WTC11 (cell line): ENCODE measurements around the gene TTLL5. TPM values are rescaled to one million over a fixed set of nuclear protein-coding genes. Genes with fewer than 3 reads are reported as not detected.

Source experiments
- ATAC-seq: fragments of 200-7000 bp; cut with Tn5 transposase; 2 replicates; pipeline ENCODE4 v1.10.0; 2021; ENCODE audit warnings: mild to moderate bottlenecking, moderate library complexity
- CTCF ChIA-PET: fragments of 300-600 bp; sonication (Branson Sonifier 250); formaldehyde crosslinking; loops from one replicate; lab custom pipeline; 2021; ENCODE audit warnings: antibody characterized with exemption; lab: Charles Lee
- POLR2A ChIA-PET: fragments of 350-600 bp; sonication (Branson Sonifier 250); formaldehyde crosslinking; loops from one replicate; lab custom pipeline; 2021; ENCODE audit warnings: antibody characterized with exemption; lab: Charles Lee
- DNase-seq: peaks from one replicate; pipeline ENCODE4 v3.0.0; 2021; ENCODE audit warnings: low spot score
- H3K27ac Mint-ChIP-seq: 2 replicates; pipeline ENCODE4 v1.8.0; 2021; ENCODE audit warnings: mixed read lengths
- H3K27me3 Mint-ChIP-seq: 2 replicates; pipeline ENCODE4 v1.8.0; 2021; ENCODE audit warnings: low read depth, mild to moderate bottlenecking, moderate library complexity, mixed read lengths
- H3K36me3 Mint-ChIP-seq: 2 replicates; pipeline ENCODE4 v1.8.0; 2021; ENCODE audit warnings: mixed read lengths
- H3K4me1 Mint-ChIP-seq: 2 replicates; pipeline ENCODE4 v1.8.0; 2022; ENCODE audit warnings: mixed read lengths
- H3K4me3 Mint-ChIP-seq: 2 replicates; pipeline ENCODE4 v1.8.0; 2021; ENCODE audit warnings: mild to moderate bottlenecking, moderate library complexity, mixed read lengths
- H3K9me3 Mint-ChIP-seq: 2 replicates; pipeline ENCODE4 v1.8.0; 2021; ENCODE audit warnings: mixed read lengths
- CREM ChIP-seq: sonication (generic); formaldehyde crosslinking; IDR thresholded peaks from 2 replicates; pipeline ENCODE4 v1.8.1; 2022; ENCODE audit warnings: mild to moderate bottlenecking, missing genetic modification reagents, moderate library complexity
- ESRRA ChIP-seq: sonication (generic); formaldehyde crosslinking; IDR thresholded peaks from 2 replicates; pipeline ENCODE4 v1.8.1; 2022; ENCODE audit warnings: mild to moderate bottlenecking, missing genetic modification reagents, borderline replicate concordance
- FOXJ3 ChIP-seq: sonication (generic); formaldehyde crosslinking; IDR thresholded peaks from 2 replicates; pipeline ENCODE4 v1.9.0; 2021; ENCODE audit warnings: missing genetic modification reagents, mild to moderate bottlenecking, borderline replicate concordance
- IRF2 ChIP-seq: sonication (generic); formaldehyde crosslinking; IDR thresholded peaks from 2 replicates; pipeline ENCODE4 v1.8.0; 2022; ENCODE audit warnings: low read depth, missing genetic modification reagents, borderline replicate concordance
- JAZF1 ChIP-seq: fragments of 250-450 bp; sonication (Bioruptor Pico); IDR thresholded peaks from 2 replicates; pipeline ENCODE4 v1.9.0; 2021; ENCODE audit warnings: moderate library complexity, mild to moderate bottlenecking, inconsistent platforms
- KAT7 ChIP-seq: sonication (generic); formaldehyde crosslinking; IDR thresholded peaks from 2 replicates; pipeline ENCODE4 v1.8.1; 2023; ENCODE audit warnings: missing genetic modification reagents, mild to moderate bottlenecking, borderline replicate concordance
- MAX ChIP-seq: sonication (generic); formaldehyde crosslinking; IDR thresholded peaks from 2 replicates; pipeline ENCODE4 v1.8.0; 2022; ENCODE audit warnings: mild to moderate bottlenecking, missing genetic modification reagents
- NR1H2 ChIP-seq: sonication (generic); formaldehyde crosslinking; IDR thresholded peaks from 2 replicates; pipeline ENCODE4 v1.9.0; 2021; ENCODE audit warnings: mild to moderate bottlenecking, moderate library complexity, missing genetic modification reagents
- RELA ChIP-seq: sonication (generic); formaldehyde crosslinking; IDR thresholded peaks from 2 replicates; pipeline ENCODE4 v1.8.1; 2022; ENCODE audit warnings: missing genetic modification reagents, mild to moderate bottlenecking, borderline replicate concordance
- SP1 ChIP-seq: sonication (generic); formaldehyde crosslinking; conservative IDR thresholded peaks from 2 replicates; pipeline ENCODE4 v1.8.1; 2022; ENCODE audit warnings: missing genetic modification reagents
- TCF7 ChIP-seq: sonication (generic); formaldehyde crosslinking; IDR thresholded peaks from 2 replicates; pipeline ENCODE4 v1.8.0; 2022; ENCODE audit warnings: mild to moderate bottlenecking, low read depth, missing genetic modification reagents, moderate library complexity
- TEAD1 ChIP-seq: sonication (generic); formaldehyde crosslinking; IDR thresholded peaks from 2 replicates; pipeline ENCODE4 v1.8.0; 2022; ENCODE audit warnings: mild to moderate bottlenecking, missing genetic modification reagents
- TEAD4 ChIP-seq: sonication (generic); formaldehyde crosslinking; IDR thresholded peaks from 2 replicates; pipeline ENCODE4 v1.8.0; 2022; ENCODE audit warnings: mild to moderate bottlenecking, missing genetic modification reagents
- ZNF121 ChIP-seq: sonication (generic); formaldehyde crosslinking; IDR thresholded peaks from 2 replicates; pipeline ENCODE4 v1.8.0; 2023; ENCODE audit warnings: missing genetic modification reagents
- ZNF263 ChIP-seq: sonication (generic); formaldehyde crosslinking; IDR thresholded peaks from 2 replicates; pipeline ENCODE4 v1.8.1; 2022; ENCODE audit warnings: low read depth, mild to moderate bottlenecking, moderate library complexity, missing genetic modification reagents
- ZNF671 ChIP-seq: fragments of 250-450 bp; sonication (Bioruptor Pico); IDR thresholded peaks from 2 replicates; pipeline ENCODE4 v1.8.0; 2021; ENCODE audit warnings: mild to moderate bottlenecking
- ZSCAN18 ChIP-seq: fragments of 250-450 bp; sonication (Bioruptor Pico); IDR thresholded peaks from 2 replicates; pipeline ENCODE4 v2.1.2; 2022; ENCODE audit warnings: mild to moderate bottlenecking, moderate library complexity
- total RNA-seq: library from RNA; stranded (reverse); gene quantifications from 3 replicates; pipeline ENCODE4 v1.2.3, GENCODE V29; 2021
- TF ChIP-seq, protein P1 (sequence below): sonication (generic); formaldehyde crosslinking; IDR thresholded peaks from 2 replicates; pipeline ENCODE4 v1.8.1; 2023; ENCODE audit warnings: mild to moderate bottlenecking, moderate library complexity, missing genetic modification reagents
- TF ChIP-seq, protein P2 (sequence below): sonication (generic); formaldehyde crosslinking; IDR thresholded peaks from 2 replicates; pipeline ENCODE4 v1.8.1; 2022; ENCODE audit warnings: mild to moderate bottlenecking, missing genetic modification reagents, moderate library complexity, borderline replicate concordance
- TF ChIP-seq, protein P3 (sequence below): sonication (generic); formaldehyde crosslinking; IDR thresholded peaks from 2 replicates; pipeline ENCODE4 v1.8.1; 2023; ENCODE audit warnings: mild to moderate bottlenecking, missing genetic modification reagents
- TF ChIP-seq, protein P4 (sequence below): sonication (generic); formaldehyde crosslinking; IDR thresholded peaks from 2 replicates; pipeline ENCODE4 v1.8.1; 2023; ENCODE audit warnings: mild to moderate bottlenecking, missing genetic modification reagents, moderate library complexity

Gene TTLL5
- total RNA-seq, 1 experiment from 2014 or later: 39.6 TPM

DNA sequence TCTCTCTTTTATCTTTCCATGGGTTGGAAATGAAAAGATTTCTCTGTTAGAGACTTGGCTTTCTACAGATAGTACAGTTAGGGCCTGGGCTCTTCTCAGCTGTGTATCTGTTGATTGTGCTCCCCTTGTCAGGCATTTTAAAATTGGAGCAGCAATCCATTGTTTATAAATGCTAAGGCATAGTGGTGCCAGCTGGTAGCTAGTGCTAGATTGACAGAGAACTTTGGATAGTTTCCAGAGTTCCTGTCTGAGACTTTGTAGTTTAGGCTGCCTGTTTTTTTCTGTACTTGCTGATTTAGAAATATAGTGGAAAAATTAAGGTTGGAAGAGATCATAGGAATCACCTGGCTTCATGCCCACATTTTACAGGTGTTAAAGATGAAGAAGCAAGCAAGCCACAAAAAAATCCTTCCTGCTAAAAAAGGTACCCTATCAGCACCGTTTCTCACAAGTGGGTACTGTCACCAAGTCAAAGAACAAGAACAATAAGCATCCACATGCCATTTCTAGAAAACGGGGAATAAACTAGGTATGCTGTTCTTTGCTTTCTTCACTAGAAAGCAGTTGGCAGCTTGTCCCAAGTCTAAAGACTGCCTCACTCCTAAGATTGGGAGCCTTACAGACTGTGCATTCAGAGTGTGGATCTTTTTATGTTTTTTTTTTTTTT, 6.2 kb downstream of the TTLL5 start:
- no peaks in the 10 kb centered on the region for H3K27me3 Mint-ChIP-seq
- TF ChIP-seq KAT7 (CRISPR knock-in tag) (no peak), ZSCAN18 (CRISPR knock-in tag) (no peak), ZNF263 (CRISPR knock-in tag) (no peak), TEAD4 (CRISPR knock-in tag) (no peak), ZNF671 (no peak), TEAD1 (CRISPR knock-in tag) (no peak), RELA (CRISPR knock-in tag) (no peak), ZNF121 (CRISPR knock-in tag) (no peak), ESRRA (CRISPR knock-in tag) (no peak)
- TF ChIP-seq, protein P1, sequence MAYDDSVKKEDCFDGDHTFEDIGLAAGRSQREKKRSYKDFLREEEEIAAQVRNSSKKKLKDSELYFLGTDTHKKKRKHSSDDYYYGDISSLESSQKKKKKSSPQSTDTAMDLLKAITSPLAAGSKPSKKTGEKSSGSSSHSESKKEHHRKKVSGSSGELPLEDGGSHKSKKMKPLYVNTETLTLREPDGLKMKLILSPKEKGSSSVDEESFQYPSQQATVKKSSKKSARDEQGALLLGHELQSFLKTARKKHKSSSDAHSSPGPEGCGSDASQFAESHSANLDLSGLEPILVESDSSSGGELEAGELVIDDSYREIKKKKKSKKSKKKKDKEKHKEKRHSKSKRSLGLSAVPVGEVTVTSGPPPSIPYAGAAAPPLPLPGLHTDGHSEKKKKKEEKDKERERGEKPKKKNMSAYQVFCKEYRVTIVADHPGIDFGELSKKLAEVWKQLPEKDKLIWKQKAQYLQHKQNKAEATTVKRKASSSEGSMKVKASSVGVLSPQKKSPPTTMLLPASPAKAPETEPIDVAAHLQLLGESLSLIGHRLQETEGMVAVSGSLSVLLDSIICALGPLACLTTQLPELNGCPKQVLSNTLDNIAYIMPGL (CRISPR knock-in tag): no peak
- POLR2A ChIA-PET: interaction anchor here (0.7 kb wide), 1 partner anchor 164 kb away, joined by 4 read pairs; no protein-coding TSS in a partner anchor
- no peak for ATAC-seq
- CTCF ChIA-PET: interaction anchor here (0.6 to 0.9 kb wide), 2 partner anchors 107 to 686 kb away, joined by 3 read pairs; no protein-coding TSS in a partner anchor
- DNase-seq: no peak
- H3K27ac Mint-ChIP-seq: no peak overlapping the region
- H3K4me3 Mint-ChIP-seq: no peak overlapping the region
- H3K4me1 Mint-ChIP-seq: peaks cover 4% of the 10 kb centered on the region; the same call in 1 of the 2 replicates
- H3K9me3 Mint-ChIP-seq: no peaks in the 10 kb centered on the region
- H3K36me3 Mint-ChIP-seq: peaks cover 30% of the 10 kb centered on the region

DNA sequence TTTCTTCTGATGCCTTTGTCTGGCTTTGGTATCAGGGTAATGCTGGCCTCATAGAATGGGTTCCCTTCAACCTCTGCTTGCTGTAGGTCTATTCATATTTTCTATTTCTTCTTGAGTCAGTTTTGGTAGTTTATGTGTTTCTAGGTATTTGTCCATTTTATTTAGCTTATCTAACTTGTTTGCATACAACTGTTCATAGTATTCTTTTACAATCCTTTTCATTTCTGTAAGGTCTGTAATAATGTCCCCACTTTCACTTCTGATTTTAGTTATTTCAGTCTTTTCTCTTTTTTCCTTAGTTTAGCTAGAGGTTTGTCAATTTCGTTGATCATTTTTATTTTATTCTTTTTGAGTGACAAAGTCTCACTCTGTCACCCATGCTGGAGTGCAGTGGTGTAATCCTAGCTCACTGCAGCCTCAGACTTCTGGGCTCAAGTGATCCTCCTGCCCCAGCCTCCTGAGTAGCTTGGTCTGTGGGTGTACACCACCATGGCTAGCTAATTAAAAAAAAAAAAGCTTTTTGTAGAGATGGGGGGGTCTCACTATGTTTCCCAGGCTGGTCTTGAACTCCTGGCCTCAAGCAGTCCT, 11.7 kb downstream of the TTLL5 start:
- Mint-ChIP-seq H3K9me3 (no peaks in the 10 kb centered on the region), H3K4me1 (no peaks in the 10 kb centered on the region), H3K4me3 (no peak overlapping the region)
- POLR2A ChIA-PET: interaction anchor here (0.6 kb wide), 1 partner anchor 12 kb away, joined by 3 read pairs; the partner anchor contains the start of gene TTLL5
- DNase-seq (no peak), ATAC-seq (no peak)
- CTCF ChIA-PET: interaction anchor here (1.1 kb wide), 2 partner anchors 19 to 36 kb away, joined by 3 to 6 read pairs; no protein-coding TSS in a partner anchor
- TF ChIP-seq, protein P2, sequence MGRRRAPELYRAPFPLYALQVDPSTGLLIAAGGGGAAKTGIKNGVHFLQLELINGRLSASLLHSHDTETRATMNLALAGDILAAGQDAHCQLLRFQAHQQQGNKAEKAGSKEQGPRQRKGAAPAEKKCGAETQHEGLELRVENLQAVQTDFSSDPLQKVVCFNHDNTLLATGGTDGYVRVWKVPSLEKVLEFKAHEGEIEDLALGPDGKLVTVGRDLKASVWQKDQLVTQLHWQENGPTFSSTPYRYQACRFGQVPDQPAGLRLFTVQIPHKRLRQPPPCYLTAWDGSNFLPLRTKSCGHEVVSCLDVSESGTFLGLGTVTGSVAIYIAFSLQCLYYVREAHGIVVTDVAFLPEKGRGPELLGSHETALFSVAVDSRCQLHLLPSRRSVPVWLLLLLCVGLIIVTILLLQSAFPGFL (CRISPR knock-in tag): no peak
- TF ChIP-seq CREM (CRISPR knock-in tag): no peak
- TF ChIP-seq RELA (CRISPR knock-in tag): no peak
- TF ChIP-seq IRF2: no peak
- no peak for TF ChIP-seq FOXJ3 (CRISPR knock-in tag)
- TF ChIP-seq ESRRA (CRISPR knock-in tag): no peak
- no peak for TF ChIP-seq MAX
- no peak for TF ChIP-seq NR1H2 (CRISPR knock-in tag)
- TF ChIP-seq SP1 (CRISPR knock-in tag): no peak
- no peak for TF ChIP-seq JAZF1
- TF ChIP-seq TCF7 (CRISPR knock-in tag): no peak
- TF ChIP-seq, protein P3, sequence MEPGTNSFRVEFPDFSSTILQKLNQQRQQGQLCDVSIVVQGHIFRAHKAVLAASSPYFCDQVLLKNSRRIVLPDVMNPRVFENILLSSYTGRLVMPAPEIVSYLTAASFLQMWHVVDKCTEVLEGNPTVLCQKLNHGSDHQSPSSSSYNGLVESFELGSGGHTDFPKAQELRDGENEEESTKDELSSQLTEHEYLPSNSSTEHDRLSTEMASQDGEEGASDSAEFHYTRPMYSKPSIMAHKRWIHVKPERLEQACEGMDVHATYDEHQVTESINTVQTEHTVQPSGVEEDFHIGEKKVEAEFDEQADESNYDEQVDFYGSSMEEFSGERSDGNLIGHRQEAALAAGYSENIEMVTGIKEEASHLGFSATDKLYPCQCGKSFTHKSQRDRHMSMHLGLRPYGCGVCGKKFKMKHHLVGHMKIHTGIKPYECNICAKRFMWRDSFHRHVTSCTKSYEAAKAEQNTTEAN (CRISPR knock-in tag): no peak
- no peak for TF ChIP-seq ZNF263 (CRISPR knock-in tag)
- TF ChIP-seq TEAD1 (CRISPR knock-in tag): no peak
- TF ChIP-seq, protein P4, sequence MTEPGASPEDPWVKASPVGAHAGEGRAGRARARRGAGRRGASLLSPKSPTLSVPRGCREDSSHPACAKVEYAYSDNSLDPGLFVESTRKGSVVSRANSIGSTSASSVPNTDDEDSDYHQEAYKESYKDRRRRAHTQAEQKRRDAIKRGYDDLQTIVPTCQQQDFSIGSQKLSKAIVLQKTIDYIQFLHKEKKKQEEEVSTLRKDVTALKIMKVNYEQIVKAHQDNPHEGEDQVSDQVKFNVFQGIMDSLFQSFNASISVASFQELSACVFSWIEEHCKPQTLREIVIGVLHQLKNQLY (CRISPR knock-in tag): no peak
- TF ChIP-seq, all 79 proteins: peak for 0
- Mint-ChIP-seq H3K27me3 (no peaks in the 10 kb centered on the region), H3K27ac (no peak overlapping the region), H3K36me3 (peaks cover 28% of the 10 kb centered on the region)
